ENCODE results near the gene HBA2. TPM values are rescaled to one million over a fixed set of nuclear protein-coding genes. Genes with fewer than 3 reads are reported as not detected.
"Not testable (repeated sequence)": the region's sequence is repeated elsewhere in the genome, so short reads cannot be mapped to it uniquely, and the experiment has no call there.

HBA2 gene
- total RNA-seq, 4 donors from 2014 or later, result 1.3 to 348 (median 64.4) TPM

DNA sequence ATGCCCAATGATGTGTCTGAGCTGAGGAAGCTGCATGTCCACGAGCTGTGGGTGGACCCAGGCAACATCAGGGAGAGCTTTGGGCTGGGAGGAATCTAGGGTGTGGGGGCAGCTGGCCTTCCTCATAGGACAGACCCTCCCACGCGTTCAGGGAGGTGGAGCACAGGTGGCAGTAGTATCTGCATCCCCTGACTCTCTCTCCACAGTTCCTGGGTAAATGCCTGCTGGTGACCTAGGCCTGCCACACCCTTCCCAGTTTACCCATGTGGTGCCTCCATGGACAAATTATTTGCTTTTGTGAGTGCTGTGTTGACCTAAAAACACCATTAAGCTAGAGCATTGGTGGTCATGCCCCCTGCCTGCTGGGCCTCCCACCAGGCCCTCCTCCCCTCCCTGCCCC lies 3.7 kb upstream of the HBA2 start:
- H3K4me3 ChIP-seq (ENCODE audit: low read depth, poor library complexity, severe bottlenecking), result no peak overlapping the region
- TF ChIP-seq CTCF (IDR thresholded peaks at IDR 0.05) (no peak), POLR2A (IDR thresholded peaks at IDR 0.05) (no peak)
- 27 to 29% methylated on average over 3 of the region's 3 CpGs for WGBS, 2 donors
- intact Hi-C loops (cut with DNase I; ENCODE audit: low total_unique reads), result no loop called here
- no peak for DNase-seq (ENCODE audit: low spot score in 2 of 2)

DNA sequence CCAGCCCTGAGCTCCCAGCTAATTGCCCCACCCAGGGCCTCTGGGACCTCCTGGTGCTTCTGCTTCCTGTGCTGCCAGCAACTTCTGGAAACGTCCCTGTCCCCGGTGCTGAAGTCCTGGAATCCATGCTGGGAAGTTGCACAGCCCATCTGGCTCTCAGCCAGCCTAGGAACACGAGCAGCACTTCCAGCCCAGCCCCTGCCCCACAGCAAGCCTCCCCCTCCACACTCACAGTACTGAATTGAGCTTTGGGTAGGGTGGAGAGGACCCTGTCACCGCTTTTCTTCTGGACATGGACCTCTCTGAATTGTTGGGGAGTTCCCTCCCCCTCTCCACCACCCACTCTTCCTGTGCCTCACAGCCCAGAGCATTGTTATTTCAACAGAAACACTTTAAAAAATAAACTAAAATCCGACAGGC lies 2.6 kb upstream of the HBA2 start:
- H3K4me3 ChIP-seq (ENCODE audit: low read depth, poor library complexity, severe bottlenecking); intact Hi-C loops (cut with DNase I; ENCODE audit: low total_unique reads); DNase-seq (ENCODE audit: low spot score in 2 of 2): not testable (repeated sequence)
- WGBS, 2 donors, result 1% methylated on average over 5 of the region's 5 CpGs

GRCh38 chr16:170788-171187 lies 1.9 kb upstream of the HBA2 start:
- no peak overlapping the region for H3K4me3 ChIP-seq (ENCODE audit: low read depth, poor library complexity, severe bottlenecking)
- DNase-seq (ENCODE audit: low spot score in 2 of 2), result no peak
- TF ChIP-seq CTCF (IDR thresholded peaks at IDR 0.05) (no peak), POLR2A (IDR thresholded peaks at IDR 0.05) (no peak)
- intact Hi-C loops (cut with DNase I; ENCODE audit: low total_unique reads), result no loop called here
- 93 to 97% methylated on average over 1 of the region's 1 CpG for WGBS, 2 donors

DNA sequence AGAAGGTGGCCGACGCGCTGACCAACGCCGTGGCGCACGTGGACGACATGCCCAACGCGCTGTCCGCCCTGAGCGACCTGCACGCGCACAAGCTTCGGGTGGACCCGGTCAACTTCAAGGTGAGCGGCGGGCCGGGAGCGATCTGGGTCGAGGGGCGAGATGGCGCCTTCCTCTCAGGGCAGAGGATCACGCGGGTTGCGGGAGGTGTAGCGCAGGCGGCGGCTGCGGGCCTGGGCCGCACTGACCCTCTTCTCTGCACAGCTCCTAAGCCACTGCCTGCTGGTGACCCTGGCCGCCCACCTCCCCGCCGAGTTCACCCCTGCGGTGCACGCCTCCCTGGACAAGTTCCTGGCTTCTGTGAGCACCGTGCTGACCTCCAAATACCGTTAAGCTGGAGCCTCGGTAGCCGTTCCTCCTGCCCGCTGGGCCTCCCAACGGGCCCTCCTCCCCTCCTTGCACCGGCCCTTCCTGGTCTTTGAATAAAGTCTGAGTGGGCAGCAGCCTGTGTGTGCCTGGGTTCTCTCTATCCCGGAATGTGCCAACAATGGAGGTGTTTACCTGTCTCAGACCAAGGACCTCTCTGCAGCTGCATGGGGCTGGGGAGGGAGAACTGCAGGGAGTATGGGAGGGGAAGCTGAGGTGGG lies 657 bp downstream of the HBA2 start:
- 8% methylated on average over 11 to 18 of the region's 44 CpGs for WGBS, 2 donors
- intact Hi-C loops (cut with DNase I; ENCODE audit: low total_unique reads); DNase-seq (ENCODE audit: low spot score in 2 of 2); H3K4me3 ChIP-seq (ENCODE audit: low read depth, poor library complexity, severe bottlenecking): not testable (repeated sequence)

GRCh38 chr16:173928-174769 lies 1.5 kb downstream of the HBA2 start:
- 13 to 18% methylated on average over 5 to 8 of the region's 13 CpGs for WGBS, 2 donors

GRCh38 chr16:175011-175949 lies 2.6 kb downstream of the HBA2 start:
- H3K4me3 ChIP-seq (ENCODE audit: low read depth, poor library complexity, severe bottlenecking), result no peak overlapping the region
- no peak for DNase-seq (ENCODE audit: low spot score in 2 of 2)
- TF ChIP-seq POLR2A (IDR thresholded peaks at IDR 0.05) (no peak), CTCF (IDR thresholded peaks at IDR 0.05) (no peak)
- intact Hi-C loops (cut with DNase I; ENCODE audit: low total_unique reads), result no loop called here
- WGBS, 2 donors, result 23 to 26% methylated on average over 8 of the region's 8 CpGs

More at GRCh38 chr16:173928-174769, 1.5 kb downstream of the HBA2 start:
- DNase-seq (ENCODE audit: low spot score in 2 of 2); H3K4me3 ChIP-seq (ENCODE audit: low read depth, poor library complexity, severe bottlenecking); intact Hi-C loops (cut with DNase I; ENCODE audit: low total_unique reads): not testable (repeated sequence)

DNA sequence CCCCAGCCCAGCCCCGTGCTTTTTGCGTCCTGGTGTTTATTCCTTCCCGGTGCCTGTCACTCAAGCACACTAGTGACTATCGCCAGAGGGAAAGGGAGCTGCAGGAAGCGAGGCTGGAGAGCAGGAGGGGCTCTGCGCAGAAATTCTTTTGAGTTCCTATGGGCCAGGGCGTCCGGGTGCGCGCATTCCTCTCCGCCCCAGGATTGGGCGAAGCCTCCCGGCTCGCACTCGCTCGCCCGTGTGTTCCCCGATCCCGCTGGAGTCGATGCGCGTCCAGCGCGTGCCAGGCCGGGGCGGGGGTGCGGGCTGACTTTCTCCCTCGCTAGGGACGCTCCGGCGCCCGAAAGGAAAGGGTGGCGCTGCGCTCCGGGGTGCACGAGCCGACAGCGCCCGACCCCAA lies 3.3 kb downstream of the HBA2 start:
- DNase-seq (ENCODE audit: low spot score in 2 of 2); H3K4me3 ChIP-seq (ENCODE audit: low read depth, poor library complexity, severe bottlenecking); intact Hi-C loops (cut with DNase I; ENCODE audit: low total_unique reads): not testable (repeated sequence)
- no CpG with 5 or more reads among the region's 39 CpGs for WGBS, 2 donors

GRCh38 chr16:176477-177382 lies 4.1 kb downstream of the HBA2 start, which contains the start of gene HBA1:
Gene HBA1 (plus strand): TSS chr16:176680. CDS start chr16:176717, 37 bp downstream.
- DNase-seq (ENCODE audit: low spot score in 2 of 2); intact Hi-C loops (cut with DNase I; ENCODE audit: low total_unique reads); H3K4me3 ChIP-seq (ENCODE audit: low read depth, poor library complexity, severe bottlenecking): not testable (repeated sequence)
- 13% methylated on average over 6 to 11 of the region's 88 CpGs for WGBS, 2 donors

Measured in lower leg skin (tissue), 4 donors.